Neural cell (in vitro differentiated cells): Measurements from ENCODE around the gene ERGIC2. TPM values are rescaled to one million over a fixed set of nuclear protein-coding genes. Genes with fewer than 3 reads are reported as not detected.
A peak's percentile ranks its signal among the peaks of the same experiment; 100 is the strongest.

Experiments
- H2AFZ ChIP-seq: fragments of 200-600, 300-800 bp; sonication (generic), shearing (Covaris generic); 2 replicates; pipeline ENCODE4 v1.6.0; 2014; ENCODE audit warnings: low read depth, mild to moderate bottlenecking, antibody characterized with exemption, low read length, moderate library complexity
- H3F3A ChIP-seq: fragments of 200-600 bp; shearing (Covaris generic); 2 replicates; pipeline ENCODE4 v1.6.1; 2016; ENCODE audit warnings: mild to moderate bottlenecking, moderate library complexity, mixed read lengths, antibody characterized with exemption, low read length; ENCODE audit not compliant: insufficient read depth, poor library complexity, severe bottlenecking
- H3K27ac ChIP-seq: fragments of 200-600, 300-800 bp; sonication (generic), shearing (Covaris generic); 2 replicates; pipeline ENCODE4 v1.5.1; 2014; ENCODE audit warnings: mild to moderate bottlenecking, low read length, moderate library complexity
- H3K27me3 ChIP-seq: fragments of 300-800, 200-600 bp; sonication (generic), shearing (Covaris generic); 2 replicates; pipeline ENCODE4 v1.6.0; 2014; ENCODE audit warnings: mild to moderate bottlenecking, low read depth, low read length, moderate library complexity; ENCODE audit not compliant: insufficient read depth
- H3K36me3 ChIP-seq: fragments of 300-800, 200-600 bp; sonication (generic), shearing (Covaris generic); 2 replicates; pipeline ENCODE4 v1.5.1; 2014; ENCODE audit warnings: mild to moderate bottlenecking, antibody characterized with exemption, low read length, moderate library complexity; ENCODE audit not compliant: insufficient read depth
- H3K4me2 ChIP-seq: fragments of 300-800, 200-600 bp; sonication (generic), shearing (Covaris generic); 2 replicates; pipeline ENCODE4 v1.6.0; 2014; ENCODE audit warnings: mild to moderate bottlenecking, low read length
- H3K4me3 ChIP-seq: fragments of 300-800, 200-600 bp; sonication (generic), shearing (Covaris generic); 2 replicates; pipeline ENCODE4 v1.5.1; 2014; ENCODE audit warnings: mild to moderate bottlenecking, low read length, moderate library complexity
- H3K79me2 ChIP-seq: fragments of 200-600 bp; shearing (Covaris generic); replicated peaks from 2 replicates; pipeline ENCODE4 v1.6.0; 2014; ENCODE audit warnings: mild to moderate bottlenecking, low read length, moderate library complexity; ENCODE audit not compliant: insufficient read depth
- H3K9ac ChIP-seq: fragments of 300-800, 200-600 bp; sonication (generic), shearing (Covaris generic); 2 replicates; pipeline ENCODE4 v1.6.1; 2016; ENCODE audit warnings: mild to moderate bottlenecking, low read length, mixed read lengths
- H3K9me2 ChIP-seq: fragments of 200-600 bp; shearing (Covaris generic); 2 replicates; pipeline ENCODE4 v1.6.1; 2016; ENCODE audit warnings: mild to moderate bottlenecking, low read length, mixed read lengths; ENCODE audit not compliant: insufficient read depth
- H3K9me3 ChIP-seq: fragments of 200-600, 300-800 bp; sonication (generic), shearing (Covaris generic); 2 replicates; pipeline ENCODE4 v1.6.1; 2016; ENCODE audit warnings: mild to moderate bottlenecking, mixed run types, low read length, moderate library complexity, mixed read lengths
- H4K20me1 ChIP-seq: fragments of 200-600 bp; shearing (Covaris generic); 2 replicates; pipeline ENCODE4 v1.6.1; 2016; ENCODE audit warnings: mild to moderate bottlenecking, mixed run types; ENCODE audit not compliant: insufficient read depth
- CTCF ChIP-seq: fragments of 450-650 bp; IDR thresholded peaks from 2 replicates; pipeline ENCODE4 v1.5.1; 2014; ENCODE audit warnings: antibody characterized with exemption, mild to moderate bottlenecking, moderate library complexity; ENCODE audit not compliant: poor library complexity, severe bottlenecking
- EP300 ChIP-seq: fragments of 450-650 bp; conservative IDR thresholded peaks from 2 replicates; pipeline ENCODE4 v1.6.1; 2014; ENCODE audit warnings: antibody characterized with exemption, mild to moderate bottlenecking, moderate library complexity; ENCODE audit not compliant: poor library complexity, severe bottlenecking
- EZH2 ChIP-seq: fragments of 200-600, 300-800 bp; shearing (Covaris generic), sonication (generic); IDR thresholded peaks from 2 replicates; pipeline ENCODE4 v1.6.1; 2014; ENCODE audit warnings: antibody characterized with exemption, low read length, borderline replicate concordance, mild to moderate bottlenecking; ENCODE audit not compliant: insufficient read depth, poor library complexity, severe bottlenecking
- MXI1 ChIP-seq: fragments of 450-650 bp; conservative IDR thresholded peaks from 2 replicates; pipeline ENCODE4 v1.6.1; 2014; ENCODE audit warnings: antibody characterized with exemption, mild to moderate bottlenecking; ENCODE audit not compliant: poor library complexity, severe bottlenecking
- POLR2AphosphoS5 ChIP-seq: IDR thresholded peaks from 2 replicates; pipeline ENCODE4 v1.6.1; 2012
- RAD21 ChIP-seq: fragments of 450-650 bp; conservative IDR thresholded peaks from 2 replicates; pipeline ENCODE4 v1.6.1; 2014; ENCODE audit warnings: antibody characterized with exemption, mild to moderate bottlenecking, moderate library complexity
- REST ChIP-seq: IDR thresholded peaks from 2 replicates; pipeline ENCODE4 v1.6.1; 2012; ENCODE audit warnings: borderline replicate concordance
- SMC3 ChIP-seq: fragments of 450-650 bp; conservative IDR thresholded peaks from 2 replicates; pipeline ENCODE4 v1.6.1; 2014; ENCODE audit warnings: antibody characterized with exemption, mild to moderate bottlenecking, moderate library complexity; ENCODE audit not compliant: poor library complexity
- TAF1 ChIP-seq: IDR thresholded peaks from 2 replicates; pipeline ENCODE4 v1.6.1; 2012; ENCODE audit warnings: low read depth
- polyA plus RNA-seq: library from polyadenylated mRNA; depleted of rRNA; stranded (reverse); fragments of >200 nt; gene quantifications from 2 replicates; pipeline ENCODE4 v1.2.3, GENCODE V29; 2014

ERGIC2 gene
- polyA plus RNA-seq, 1 donor from 2014 or later = 106 TPM

- Histone ChIP-seq H3K9ac (no peak overlapping the region), H3F3A (no peaks in the 10 kb centered on the region), H3K79me2 (no peaks in the 10 kb centered on the region), H2AFZ (no peak overlapping the region), H4K20me1 (no peaks in the 10 kb centered on the region), H3K4me3 (no peak overlapping the region), H3K4me2 (no peak overlapping the region), H3K9me2 (no peaks in the 10 kb centered on the region), H3K27ac (no peak overlapping the region), H3K27me3 (no peaks in the 10 kb centered on the region), H3K9me3 (no peaks in the 10 kb centered on the region), H3K36me3 (no peaks in the 10 kb centered on the region)
- TF ChIP-seq REST (no peak), RAD21 (no peak), EP300 (no peak), CTCF (no peak), POLR2AphosphoS5 (no peak), MXI1 (no peak), EZH2 (no peak), TAF1 (no peak)
These were observed 79.9 kb downstream of the ERGIC2 start for GRCh38 chr12:29301114-29301513.

- H3K79me2 ChIP-seq = no peaks in the 10 kb centered on the region
- no peaks in the 10 kb centered on the region for H4K20me1 ChIP-seq
- H3K27ac ChIP-seq = peak overlapping the region; percentile 11
- H3K9me2 ChIP-seq = no peaks in the 10 kb centered on the region
- no peaks in the 10 kb centered on the region for H3K27me3 ChIP-seq
- H3K4me3 ChIP-seq = no peak overlapping the region
- no peaks in the 10 kb centered on the region for H3K36me3 ChIP-seq
- H3K9ac ChIP-seq = no peak overlapping the region
- no peak overlapping the region for H2AFZ ChIP-seq
- no peak overlapping the region for H3K4me2 ChIP-seq
- no peaks in the 10 kb centered on the region for H3K9me3 ChIP-seq
- no peaks in the 10 kb centered on the region for H3F3A ChIP-seq
- TF ChIP-seq CTCF = no peak
- no peak for TF ChIP-seq TAF1
- no peak for TF ChIP-seq POLR2AphosphoS5
- TF ChIP-seq MXI1 = no peak
- no peak for TF ChIP-seq EP300
- TF ChIP-seq EZH2 = no peak
- no peak for TF ChIP-seq SMC3
- no peak for TF ChIP-seq RAD21
- no peak for TF ChIP-seq REST
These were observed 81.3 kb downstream of the ERGIC2 start for GRCh38 chr12:29299633-29300032.
